Thyroid gland (tissue), 4 donors: Measurements from ENCODE around the gene TENT5C. TPM values are rescaled to one million over a fixed set of nuclear protein-coding genes. Genes with fewer than 3 reads are reported as not detected.
A peak's percentile ranks its signal among the peaks of the same experiment; 100 is the strongest.

Source experiments
- DNase-seq, 2 donors: peaks; one replicate each; pipeline ENCODE4 v3.0.0-alpha.2; 2019
- H3K27ac ChIP-seq, 3 donors: fragments of 200-600 bp; sonication (generic); 1 replicate in 2 of 3; 2 replicates in 1 of 3; pipeline ENCODE4 v1.5.1; 2016 to 2019; ENCODE audit warnings: mild to moderate bottlenecking in 1 of 3, moderate library complexity in 1 of 3
- H3K27me3 ChIP-seq: fragments of 200-600 bp; sonication (generic); one replicate; pipeline ENCODE4 v1.5.1; 2019
- H3K36me3 ChIP-seq, 2 donors: fragments of 200-600 bp; sonication (generic); one replicate each; pipeline ENCODE4 v1.5.1; 2016 to 2019
- H3K4me1 ChIP-seq, 2 donors: fragments of 200-600 bp; sonication (generic); one replicate each; pipeline ENCODE4 v1.5.1; 2017 to 2019
- H3K4me3 ChIP-seq, 3 donors: fragments of 200-600 bp; sonication (generic); replicated peaks in 1 of 3; 1 replicate in 2 of 3; 2 replicates in 1 of 3; pipeline ENCODE4 v1.5.1; 2016; ENCODE audit warnings: mild to moderate bottlenecking in 1 of 3
- H3K9me3 ChIP-seq: fragments of 200-600 bp; sonication (generic); one replicate; pipeline ENCODE4 v1.5.1; 2017
- POLR2A ChIP-seq, 2 donors: fragments of 450-650 bp; IDR thresholded peaks; one replicate each; pipeline ENCODE4 v1.6.1; 2017; ENCODE audit warnings: antibody characterized with exemption in 2 of 2, mild to moderate bottlenecking in 2 of 2, moderate library complexity in 1 of 2
- WGBS, 2 donors: methylation state at CpG; one replicate each; pipeline ENCODE4 v1.1.5; 2017; 5-methylcytosine and 5-hydroxymethylcytosine counted together
- intact Hi-C: fragments of 100-400 bp; cut with DNase I; formaldehyde crosslinking; loops from one replicate; pipeline ENCODE4 v1.15.1; 2023
- total RNA-seq, 4 donors: library from RNA; depleted of rRNA; stranded (reverse); fragments of >200 nt; gene quantifications; one replicate each; pipeline ENCODE4 v1.2.3, GENCODE V29; 2016
- TF ChIP-seq, protein P1 (sequence below), 6 experiments: fragments of 200-600 bp in 3 of 6; fragments of 450-650 bp in 3 of 6; sonication (generic) in 3 of 6; IDR thresholded peaks; one replicate each; pipeline ENCODE4 v1.5.1; 2016 to 2019; ENCODE audit warnings: antibody characterized with exemption in 6 of 6, mild to moderate bottlenecking in 2 of 6, inconsistent platforms in 1 of 6, moderate library complexity in 1 of 6

TENT5C gene
- total RNA-seq, 4 donors from 2014 or later = 14.8 to 30.4 (median 22.2) TPM

DNA sequence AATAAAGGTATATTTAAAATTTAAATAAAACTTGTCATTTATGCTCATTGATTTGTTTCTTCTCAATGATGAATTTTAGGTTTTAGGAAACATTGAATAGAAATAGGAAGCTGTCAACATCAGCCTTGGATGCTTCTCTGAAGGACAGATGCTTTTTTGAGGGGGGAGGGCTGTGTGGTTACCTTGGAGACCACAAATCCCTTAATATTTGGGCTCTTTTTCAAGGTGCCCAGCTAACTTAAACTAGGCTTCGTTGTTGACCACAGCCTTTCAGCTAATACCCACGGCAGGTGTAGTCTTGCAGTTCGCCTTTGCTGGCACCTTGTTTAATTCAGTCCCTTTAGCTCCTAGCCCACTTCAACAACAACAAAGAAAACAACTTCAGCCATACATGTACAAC is 22.5 kb downstream of the TENT5C start:
- no peaks in the 10 kb centered on the region for H3K9me3 ChIP-seq
- peaks cover 51 to 74% of the 10 kb centered on the region in 2 donors for H3K4me1 ChIP-seq
- WGBS, 2 donors = 77 to 78% methylated on average over 3 of the region's 3 CpGs
- no peak for DNase-seq
- peak overlapping the region in 1 of 3 donors; percentile 7 for H3K27ac ChIP-seq
- no peak overlapping the region for H3K4me3 ChIP-seq
- H3K36me3 ChIP-seq = peaks cover under 1 to 3% of the 10 kb centered on the region in 2 donors
- TF ChIP-seq, protein P1, sequence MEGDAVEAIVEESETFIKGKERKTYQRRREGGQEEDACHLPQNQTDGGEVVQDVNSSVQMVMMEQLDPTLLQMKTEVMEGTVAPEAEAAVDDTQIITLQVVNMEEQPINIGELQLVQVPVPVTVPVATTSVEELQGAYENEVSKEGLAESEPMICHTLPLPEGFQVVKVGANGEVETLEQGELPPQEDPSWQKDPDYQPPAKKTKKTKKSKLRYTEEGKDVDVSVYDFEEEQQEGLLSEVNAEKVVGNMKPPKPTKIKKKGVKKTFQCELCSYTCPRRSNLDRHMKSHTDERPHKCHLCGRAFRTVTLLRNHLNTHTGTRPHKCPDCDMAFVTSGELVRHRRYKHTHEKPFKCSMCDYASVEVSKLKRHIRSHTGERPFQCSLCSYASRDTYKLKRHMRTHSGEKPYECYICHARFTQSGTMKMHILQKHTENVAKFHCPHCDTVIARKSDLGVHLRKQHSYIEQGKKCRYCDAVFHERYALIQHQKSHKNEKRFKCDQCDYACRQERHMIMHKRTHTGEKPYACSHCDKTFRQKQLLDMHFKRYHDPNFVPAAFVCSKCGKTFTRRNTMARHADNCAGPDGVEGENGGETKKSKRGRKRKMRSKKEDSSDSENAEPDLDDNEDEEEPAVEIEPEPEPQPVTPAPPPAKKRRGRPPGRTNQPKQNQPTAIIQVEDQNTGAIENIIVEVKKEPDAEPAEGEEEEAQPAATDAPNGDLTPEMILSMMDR (IDR thresholded peaks at IDR 0.05) = no peak
- no peak for TF ChIP-seq POLR2A (IDR thresholded peaks at IDR 0.05)
- H3K27me3 ChIP-seq = no peaks in the 10 kb centered on the region
- intact Hi-C loops = no loop called here

DNA sequence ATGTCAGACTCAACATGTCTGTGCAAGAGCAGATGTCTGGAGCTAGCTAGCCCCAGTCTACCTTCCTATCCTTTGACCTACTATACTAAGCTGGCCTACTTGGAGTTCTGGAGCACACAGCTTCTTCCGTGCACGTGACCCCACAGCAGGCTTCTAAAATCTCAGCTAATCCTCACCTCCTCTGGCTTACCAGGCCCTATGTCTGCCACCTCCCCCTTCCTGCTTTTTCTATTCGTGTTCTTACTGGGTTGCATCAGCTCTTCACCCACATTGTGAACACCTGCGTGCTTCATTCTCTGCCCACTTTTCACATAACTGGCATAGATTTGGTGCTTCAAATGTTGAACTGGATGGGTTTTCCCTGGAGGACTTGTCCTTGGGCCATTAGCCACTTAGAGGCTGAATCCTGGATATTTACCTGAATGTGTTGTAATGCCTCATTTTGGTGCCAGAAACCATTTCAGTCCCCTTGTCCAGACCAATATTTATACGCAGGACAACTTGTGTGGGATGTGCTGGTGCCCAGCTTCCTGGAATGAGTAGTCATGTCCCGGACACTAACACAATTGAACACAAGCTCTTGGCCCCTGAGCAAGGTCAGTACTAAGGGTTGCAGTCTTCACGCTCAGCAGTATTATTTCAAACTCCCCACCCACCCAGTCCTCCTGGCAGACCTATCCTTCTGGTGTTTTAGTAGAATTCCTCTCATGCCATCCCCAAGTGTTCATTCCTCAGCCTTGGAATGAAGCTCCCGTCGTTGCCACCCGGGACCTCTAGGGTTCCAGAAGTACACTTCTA is 24.0 kb downstream of the TENT5C start:
- H3K9me3 ChIP-seq = no peaks in the 10 kb centered on the region
- DNase-seq = peak in 1 of 2 donors; percentile 24
- H3K4me1 ChIP-seq = peaks cover 49 to 73% of the 10 kb centered on the region in 2 donors
- TF ChIP-seq, protein P1 (IDR thresholded peaks at IDR 0.05) = no peak
- no peak for TF ChIP-seq POLR2A (IDR thresholded peaks at IDR 0.05)
- no peaks in the 10 kb centered on the region for H3K27me3 ChIP-seq
- intact Hi-C loops = no loop called here
- peak overlapping the region in 1 of 3 donors; percentile 5 for H3K27ac ChIP-seq
- H3K4me3 ChIP-seq = no peak overlapping the region
- 63 to 80% methylated on average over 10 of the region's 10 CpGs for WGBS, 2 donors
- no peaks in the 10 kb centered on the region for H3K36me3 ChIP-seq

DNA sequence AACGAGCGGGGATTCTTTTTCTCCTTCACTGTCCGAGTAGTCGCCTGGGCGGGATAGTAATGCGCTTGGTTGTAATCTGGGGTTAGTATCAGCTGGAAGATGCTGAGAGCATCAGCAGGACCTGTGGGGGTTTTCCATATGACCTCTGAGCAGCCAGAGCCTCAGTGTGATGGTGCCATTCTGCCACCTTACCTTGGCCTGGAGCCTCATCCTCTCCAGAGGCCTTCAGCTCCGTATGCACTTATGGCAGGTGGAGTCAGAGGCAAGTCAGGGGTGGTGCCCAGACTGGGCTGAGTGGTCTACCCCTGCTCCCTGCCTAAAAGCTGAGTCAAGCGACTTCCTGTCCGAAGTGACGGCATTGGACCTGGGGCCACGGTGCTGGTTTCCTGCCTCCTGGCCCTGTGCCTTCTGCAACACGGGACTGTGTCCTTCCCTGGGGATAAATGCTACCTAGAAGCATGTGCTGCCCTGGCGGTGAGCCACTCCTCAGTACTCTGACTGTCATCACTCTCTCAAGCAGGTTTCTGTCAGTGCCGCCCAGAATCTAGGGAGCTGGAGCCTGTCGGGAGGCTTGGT is 24.7 kb downstream of the TENT5C start:
- WGBS, 2 donors = 75 to 78% methylated on average over 10 to 13 of the region's 15 CpGs
- no peak for TF ChIP-seq POLR2A (IDR thresholded peaks at IDR 0.05)
- TF ChIP-seq, protein P1 (IDR thresholded peaks at IDR 0.05) = no peak
- intact Hi-C loops = no loop called here
- DNase-seq = peak in 1 of 2 donors; percentile 31
- Histone ChIP-seq H3K4me3 (no peak overlapping the region), H3K36me3 (no peaks in the 10 kb centered on the region), H3K4me1 (peaks cover 43 to 66% of the 10 kb centered on the region in 2 donors), H3K27me3 (no peaks in the 10 kb centered on the region), H3K9me3 (no peaks in the 10 kb centered on the region), H3K27ac (peak overlapping the region in 1 of 3 donors; percentile 5)

DNA sequence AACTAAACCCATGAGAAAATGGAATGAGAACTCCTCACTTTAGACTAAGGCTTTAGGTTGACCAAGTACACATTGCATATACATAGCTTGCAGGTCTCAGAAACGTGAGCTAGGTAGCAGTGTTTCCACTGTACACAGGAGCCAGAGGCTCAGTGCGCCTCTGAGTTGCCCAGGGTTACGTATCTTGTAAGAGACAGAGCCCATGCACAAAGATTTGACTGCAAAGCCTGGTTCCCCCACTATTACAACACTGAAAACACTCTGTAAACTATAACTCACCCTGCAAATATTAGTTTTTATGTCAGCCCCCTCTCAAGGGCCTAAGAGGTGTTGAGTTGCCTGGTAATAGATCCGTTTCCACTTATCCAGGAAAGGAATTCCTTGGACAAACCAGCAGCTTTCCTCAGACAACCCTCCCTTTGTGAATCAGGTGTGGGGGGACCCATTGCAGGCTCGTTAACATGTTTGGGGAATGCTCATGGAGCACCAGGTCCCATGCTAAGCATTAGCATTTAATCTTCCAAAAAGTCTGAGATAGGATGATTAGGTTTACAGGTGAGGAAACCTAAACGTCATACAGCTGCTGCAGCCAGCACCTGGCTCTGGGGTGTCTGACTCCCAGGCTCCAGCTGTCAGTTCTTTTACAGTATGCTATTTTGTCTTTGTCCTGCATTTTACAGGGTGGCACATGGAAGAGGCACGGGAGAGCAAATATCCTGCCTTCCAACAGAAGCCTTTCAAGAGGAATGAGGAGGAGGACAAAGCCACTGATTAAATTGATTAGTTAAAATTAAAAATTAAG is 25.7 kb downstream of the TENT5C start:
- 87 to 89% methylated on average over 7 of the region's 7 CpGs for WGBS, 2 donors
- Histone ChIP-seq H3K27me3 (no peaks in the 10 kb centered on the region), H3K36me3 (no peaks in the 10 kb centered on the region), H3K4me1 (peaks cover 37 to 55% of the 10 kb centered on the region in 2 donors), H3K9me3 (no peaks in the 10 kb centered on the region), H3K4me3 (no peak overlapping the region), H3K27ac (no peak overlapping the region)
- DNase-seq = no peak
- intact Hi-C loops = no loop called here
- TF ChIP-seq, protein P1 (IDR thresholded peaks at IDR 0.05) = no peak
- TF ChIP-seq POLR2A (IDR thresholded peaks at IDR 0.05) = no peak
